GM21737 (cell line): ENCODE results near the gene ARF1.
"Not testable (repeated sequence)": the region's sequence is repeated elsewhere in the genome, so short reads cannot be mapped to it uniquely, and the experiment has no call there.

Experiments used
- ATAC-seq: cut with Tn5 transposase; IDR thresholded peaks from one replicate; pipeline ENCODE4 v1.9.1; 2021; ENCODE audit warnings: mild to moderate bottlenecking, moderate library complexity; ENCODE audit not compliant: unreplicated experiment

ARF1 gene

DNA sequence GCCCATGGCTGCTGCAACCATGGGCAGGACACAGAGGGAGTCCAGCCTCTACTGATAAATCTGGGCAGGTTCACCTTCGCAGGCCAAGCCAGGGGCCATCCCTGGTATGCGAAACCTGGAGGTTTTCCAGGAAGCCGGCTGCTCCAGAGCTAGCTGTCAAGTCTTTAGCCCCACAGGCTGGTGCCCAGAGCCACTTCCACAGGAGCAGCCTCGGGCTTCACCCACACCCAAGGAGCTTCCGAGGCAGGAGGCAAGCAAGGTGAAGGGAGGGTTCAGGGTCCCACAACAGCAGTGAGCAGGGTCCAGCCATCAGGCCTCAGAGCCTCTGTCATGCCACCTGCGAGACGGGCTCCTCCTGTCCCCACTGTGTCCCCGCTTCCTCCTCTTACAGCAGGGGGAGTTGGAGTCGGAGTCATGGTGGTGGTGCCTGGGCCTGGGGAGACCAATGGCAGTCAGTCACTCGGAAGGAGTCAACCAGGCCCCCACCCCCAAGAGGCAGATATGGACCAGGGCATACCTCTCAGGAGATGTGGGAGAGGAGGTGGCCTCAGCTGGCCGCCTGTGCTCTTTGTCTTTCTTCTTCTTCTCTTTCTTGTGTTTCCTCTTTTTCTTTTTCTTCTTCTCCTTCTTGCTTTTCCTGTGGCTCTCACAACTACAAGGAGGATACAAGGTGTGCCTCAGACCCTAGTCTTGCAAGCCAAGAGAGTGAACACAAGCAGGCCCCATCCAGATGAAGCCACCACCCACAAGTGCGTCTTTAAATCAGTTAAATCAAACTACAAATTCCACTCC, 18.5 kb downstream of the ARF1 start:
- ATAC-seq = no peak

DNA sequence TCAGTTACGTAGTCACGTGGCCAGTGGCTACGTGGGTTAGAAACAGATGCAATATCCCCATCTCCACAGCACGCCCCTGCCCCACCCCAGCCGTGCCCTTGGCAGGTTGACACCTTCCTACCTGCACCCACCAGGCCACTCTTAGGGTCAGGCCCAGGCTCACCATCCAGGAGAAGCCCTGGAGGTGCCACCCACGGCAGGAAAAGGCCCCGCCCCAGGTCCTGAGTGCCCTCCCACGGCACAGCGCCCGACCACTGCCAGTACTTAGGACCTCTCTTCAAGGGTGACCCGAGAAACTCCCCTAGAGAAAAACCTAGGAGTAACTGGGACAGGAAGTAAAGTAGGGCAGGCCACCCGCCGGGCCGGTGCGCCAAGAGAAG, 19.1 kb downstream of the ARF1 start:
- no peak for ATAC-seq

DNA sequence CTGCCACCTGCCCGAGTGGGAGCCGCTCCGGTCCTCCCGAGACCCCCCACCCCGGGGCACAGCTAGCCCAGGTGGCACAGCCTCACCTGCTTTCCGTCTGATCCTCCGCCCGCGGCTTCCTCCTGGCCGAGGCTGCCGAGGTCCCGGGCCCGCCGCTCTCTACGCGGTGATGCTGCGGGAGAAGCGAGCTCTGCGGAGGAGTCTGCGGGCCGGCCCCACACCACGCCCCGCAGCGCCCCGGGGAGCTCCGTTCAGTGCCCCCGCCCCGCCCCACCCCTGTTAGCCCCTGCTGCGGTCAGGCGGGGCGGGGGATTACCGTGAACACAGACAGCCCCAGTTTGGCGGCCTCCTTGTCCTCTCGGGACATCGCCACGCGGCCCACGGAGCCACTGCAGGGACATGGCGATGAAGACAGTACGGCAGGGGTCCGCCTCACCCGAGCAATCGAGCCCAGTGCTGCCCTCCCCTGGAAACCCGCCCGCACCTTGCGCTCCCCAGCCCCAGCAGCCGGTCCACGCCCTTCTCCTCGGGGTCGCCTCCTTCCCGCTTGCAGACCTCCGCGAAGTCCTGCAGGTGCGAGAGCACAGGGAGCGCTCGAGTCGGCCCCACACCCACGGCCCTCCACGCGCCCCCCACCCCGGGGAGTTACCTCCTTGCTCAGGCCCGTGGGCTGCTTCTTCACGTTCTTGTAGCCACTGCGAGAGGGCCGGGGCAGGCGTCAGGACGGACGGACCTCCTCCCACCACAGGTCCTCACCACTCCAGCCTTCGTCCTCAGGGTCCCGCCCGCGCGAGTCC, 19.7 kb downstream of the ARF1 start:
- ATAC-seq = peak; percentile 28

DNA sequence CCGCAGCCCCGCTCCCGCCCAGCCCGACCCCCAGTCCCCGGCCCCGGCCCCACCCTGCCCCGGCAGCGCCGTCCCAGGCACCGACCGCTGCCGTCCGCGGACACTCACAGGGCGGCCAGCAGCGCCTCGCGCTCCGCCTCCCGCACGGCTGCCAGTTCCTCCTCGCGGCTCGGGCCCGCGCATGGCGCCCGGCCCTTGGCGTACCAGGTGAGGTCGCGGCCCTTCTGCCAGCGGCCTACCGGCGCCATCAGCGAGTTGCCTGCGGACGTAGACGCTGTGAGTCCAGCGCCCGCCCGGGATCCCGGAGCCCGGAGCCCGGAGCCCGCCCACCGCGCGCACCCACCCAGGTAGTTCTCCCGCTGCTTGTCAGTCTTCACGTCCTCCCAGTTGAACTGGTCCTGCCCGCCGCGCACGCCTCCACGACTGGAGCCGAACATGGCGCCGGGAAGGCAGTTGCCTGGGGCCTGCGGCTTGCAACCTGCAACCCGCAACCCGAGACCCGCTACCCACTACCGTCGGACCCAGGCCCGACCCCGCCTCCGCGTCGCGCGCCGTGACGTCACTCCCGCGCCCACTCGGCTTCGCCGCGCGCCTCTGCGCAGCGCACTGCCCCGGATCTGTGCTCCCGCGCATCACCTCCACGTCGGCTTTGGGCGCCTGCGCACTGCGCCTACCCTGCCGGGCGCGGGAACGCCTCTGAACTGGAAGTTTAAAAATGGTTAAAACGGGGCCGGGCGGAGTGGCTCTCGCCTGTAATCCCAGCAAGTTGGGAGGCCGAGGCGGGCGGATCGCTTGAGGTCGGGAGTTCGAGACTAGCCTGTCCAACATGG, 20.5 kb downstream of the ARF1 start, which contains the start of gene C1orf35:
Gene C1orf35, minus strand, starts transcription at position 535 of the 830 bp plus-strand sequence. Its CDS starts 98 bp downstream, at position 437.
- ATAC-seq = peak; percentile 61

DNA sequence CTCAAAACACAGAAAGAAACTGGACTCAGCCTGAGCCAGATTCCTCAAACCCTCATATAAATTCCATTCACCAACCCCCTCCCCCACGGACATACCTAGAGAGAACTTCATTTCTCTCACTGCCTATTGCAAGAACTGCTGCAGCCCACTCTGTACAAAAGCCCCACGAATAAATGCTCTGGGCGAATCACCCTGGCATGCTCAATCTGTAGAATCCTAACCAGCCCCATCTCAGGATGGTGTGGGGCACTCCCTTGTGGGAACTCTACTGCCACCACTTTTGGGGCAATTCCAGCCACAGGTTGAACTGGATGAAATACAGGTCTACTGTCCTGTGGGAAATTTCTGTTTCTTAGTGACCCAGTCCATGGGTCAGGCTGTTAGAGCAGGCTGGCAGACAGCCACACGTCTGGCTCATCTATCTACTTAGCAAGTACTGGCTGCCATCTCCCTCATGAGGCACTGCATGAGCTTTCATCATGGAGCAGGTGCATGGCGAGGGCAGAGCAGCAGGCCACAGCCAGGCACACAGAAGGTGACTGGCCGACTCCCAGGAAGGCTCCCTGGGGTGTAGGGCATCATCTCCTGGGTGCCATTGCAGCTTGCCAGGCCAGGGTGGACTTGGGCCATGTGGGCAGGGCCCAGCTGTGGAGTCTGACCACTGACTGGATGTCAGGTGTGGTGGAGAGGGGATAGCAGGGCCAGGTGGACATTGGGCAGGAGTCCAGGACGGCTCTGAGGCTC, 22.2 kb downstream of the ARF1 start:
- no peak for ATAC-seq

DNA sequence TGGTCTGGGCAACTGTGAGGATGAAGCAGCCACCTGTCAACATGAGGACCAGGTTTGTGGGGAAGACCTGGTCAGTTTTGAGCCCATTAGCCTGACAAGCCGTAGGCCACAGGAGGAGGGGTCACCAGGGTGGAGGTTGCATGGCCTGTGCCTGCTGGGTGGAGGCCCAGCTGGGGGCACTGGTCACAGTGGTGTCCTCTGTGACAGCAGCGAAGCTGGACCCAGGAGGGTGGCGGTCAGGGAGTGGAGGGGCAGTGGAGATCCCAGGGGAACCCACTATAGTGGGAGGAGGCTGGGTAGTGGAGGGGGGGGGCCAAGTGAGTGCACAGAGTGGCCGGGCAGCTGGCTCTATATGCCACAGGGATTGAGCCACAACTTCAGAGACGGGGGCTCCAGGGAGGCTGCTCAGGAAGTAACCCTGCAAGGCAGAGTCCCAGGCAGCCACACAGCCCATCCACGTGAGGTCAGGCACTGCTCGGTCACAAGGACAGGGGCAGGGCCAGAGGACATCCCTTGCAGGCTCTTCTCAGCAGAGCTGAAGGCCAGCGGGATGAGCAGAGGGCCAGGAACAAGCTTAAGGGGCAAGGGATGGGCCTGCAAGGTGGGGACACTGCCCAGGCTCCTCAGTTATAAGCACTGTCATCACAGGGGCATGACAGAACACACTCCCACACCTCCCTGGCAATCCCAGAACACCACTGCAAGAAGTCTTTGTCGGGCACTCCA, 22.9 kb downstream of the ARF1 start:
- no peak for ATAC-seq

DNA sequence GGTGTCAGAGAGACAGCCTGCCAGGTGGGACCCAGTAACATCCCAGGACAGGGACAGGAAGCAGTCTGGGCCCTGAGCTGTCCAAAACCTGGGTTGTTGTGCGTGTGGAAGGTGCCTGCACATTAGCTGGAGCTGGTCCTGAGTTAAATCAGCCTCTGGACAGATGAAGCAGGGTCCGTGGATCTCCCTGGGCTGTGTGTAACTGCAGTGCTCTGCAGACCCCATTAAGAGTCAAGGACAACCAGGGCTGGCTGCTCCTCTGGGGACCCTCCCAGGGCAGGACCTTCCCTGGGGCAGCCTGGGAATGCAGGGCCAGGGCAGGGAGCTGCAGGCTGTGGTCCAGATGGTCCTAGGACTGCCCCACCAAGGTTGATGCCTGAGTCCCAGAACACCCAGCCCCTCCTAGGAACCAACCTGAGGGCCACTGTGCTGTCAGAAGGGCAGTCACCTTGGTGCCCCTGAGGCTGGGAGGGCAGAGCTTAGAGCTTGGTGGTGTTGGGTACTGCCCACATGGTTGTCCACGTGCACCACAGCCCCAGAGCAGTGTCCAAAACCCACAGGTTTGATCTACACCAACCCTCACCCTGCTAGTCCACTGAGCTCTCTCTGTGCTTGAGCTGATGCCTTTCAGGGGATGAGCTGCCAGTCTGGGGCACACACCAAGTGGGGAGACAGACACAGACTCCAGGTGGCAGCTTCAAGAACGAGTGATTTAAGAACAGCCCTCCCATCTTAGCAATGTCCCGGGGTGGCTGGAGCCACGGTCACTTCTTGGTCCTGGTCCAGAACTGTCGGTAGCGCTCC, 23.7 kb downstream of the ARF1 start:
- no peak for ATAC-seq

DNA sequence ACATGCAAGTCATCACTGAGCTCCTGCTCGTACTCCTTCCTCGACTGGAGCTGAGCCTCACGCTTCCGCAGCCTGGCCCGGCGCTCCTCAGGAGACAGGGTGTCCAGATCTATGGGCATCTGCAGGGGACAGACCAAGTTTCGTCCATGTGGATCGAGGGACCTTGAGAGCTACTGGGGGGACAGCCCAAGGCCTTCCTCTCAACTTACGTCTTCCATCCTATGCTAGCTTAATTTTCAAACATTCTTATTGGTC, 24.2 kb downstream of the ARF1 start:
- no peak for ATAC-seq

DNA sequence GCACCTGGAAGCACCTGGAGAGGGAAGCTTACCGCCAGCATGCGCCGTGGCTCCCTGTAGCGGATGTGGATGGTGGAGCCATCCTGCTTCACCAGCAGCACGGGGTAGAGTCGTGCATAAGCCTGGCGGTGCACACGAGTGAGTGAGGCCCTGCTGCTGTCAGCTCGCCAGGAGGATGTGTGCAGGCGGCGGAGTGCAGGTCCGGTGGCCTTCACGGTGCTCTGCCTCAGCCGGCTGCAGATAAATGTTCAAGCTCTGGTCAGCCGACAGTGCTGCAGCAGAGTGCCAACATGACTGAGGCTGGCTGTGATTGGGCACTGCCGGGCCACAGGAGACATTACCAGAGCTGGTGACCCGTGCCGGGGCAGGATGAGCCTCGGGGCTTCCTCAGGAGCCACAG, 25.1 kb downstream of the ARF1 start:
- no peak for ATAC-seq

DNA sequence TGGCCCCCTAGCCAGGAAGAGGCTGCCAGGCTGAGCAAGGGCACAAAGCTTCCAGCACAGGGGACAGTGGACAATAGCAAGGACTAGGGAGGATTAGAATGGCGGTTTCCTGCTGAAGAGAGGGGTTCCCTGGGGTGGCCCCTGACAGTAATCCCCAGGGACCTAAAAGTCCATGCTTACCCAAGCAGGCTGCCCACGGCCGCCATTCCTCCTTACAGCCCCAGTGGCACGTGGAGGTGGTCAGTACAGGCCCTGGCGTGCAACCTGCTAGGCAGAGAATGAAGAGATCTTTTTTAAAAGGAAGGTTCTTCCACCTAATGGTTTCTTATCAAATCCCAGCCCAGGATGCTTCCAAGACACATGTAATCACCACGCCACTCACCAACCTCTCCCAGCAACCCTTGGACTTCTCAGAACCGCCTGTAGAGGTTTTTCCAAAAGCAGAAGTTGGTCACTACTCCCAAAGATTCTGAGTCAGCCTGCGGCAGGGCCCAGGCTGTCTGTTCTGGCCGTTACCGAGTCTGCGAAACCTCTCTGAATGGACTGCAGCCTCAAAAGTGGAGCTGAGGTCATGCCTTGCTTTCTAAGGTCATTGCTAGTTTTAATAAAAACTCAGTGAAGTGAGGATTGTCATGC, 25.7 kb downstream of the ARF1 start:
- ATAC-seq = no peak

DNA sequence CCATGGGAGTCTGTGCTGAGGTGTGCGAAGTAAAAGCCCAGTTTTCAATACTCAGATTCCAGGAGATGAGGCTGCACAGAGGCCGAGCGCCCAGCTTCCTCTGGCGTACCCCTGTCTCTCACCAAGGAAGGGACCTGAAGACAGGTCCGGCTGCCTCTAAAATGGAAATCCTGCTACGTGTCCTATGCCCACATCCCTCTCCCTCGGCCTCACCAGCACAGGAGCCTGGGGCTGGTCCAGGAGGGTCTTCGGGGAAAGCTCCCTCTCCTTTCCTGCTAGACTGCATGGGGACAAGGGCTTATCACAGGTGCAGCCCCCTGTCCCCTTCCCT, 26.2 kb downstream of the ARF1 start:
- no peak for ATAC-seq

DNA sequence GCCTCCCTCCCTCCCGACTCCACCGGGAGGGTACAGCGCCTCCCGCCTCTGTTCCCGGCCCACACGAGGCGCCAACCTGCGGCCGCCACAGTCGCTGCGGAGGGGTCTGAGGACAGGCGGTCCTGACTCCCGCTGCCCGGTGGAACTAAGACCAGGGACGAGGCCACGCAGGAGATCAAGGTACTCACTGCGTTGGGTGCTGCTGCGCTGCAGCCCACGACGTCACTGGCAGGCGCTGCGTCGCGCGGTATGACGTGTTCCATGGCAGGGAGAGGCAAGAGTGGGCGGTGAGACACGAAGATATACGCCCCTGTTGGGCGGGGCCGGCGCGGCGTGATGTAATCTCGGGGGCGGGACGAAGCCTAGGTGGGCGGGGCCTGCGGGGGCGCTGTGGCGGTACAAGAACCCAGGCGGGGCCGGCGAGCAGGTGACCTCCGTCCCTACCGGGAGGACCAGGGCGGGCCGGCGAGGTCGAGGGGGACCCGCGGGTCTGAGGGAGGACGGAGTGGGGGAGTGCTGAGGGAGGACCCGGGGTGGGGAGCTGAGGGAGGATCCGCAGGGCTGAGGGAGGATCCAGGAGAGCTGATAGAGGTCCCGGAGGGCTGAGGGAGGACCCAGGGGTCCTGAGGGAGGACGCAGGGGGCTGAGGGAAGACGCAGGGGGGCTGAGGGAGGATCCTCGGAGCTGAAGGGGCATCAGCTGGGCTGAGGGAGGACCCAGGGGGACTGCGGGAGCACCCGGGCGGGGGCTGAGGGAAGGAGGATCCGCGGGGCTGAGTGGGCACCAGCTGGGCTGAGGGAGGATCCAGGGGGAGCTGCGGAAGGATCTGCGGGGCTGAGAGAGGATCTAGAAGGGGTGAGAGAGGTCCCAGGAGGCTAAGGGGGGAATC, 26.8 kb downstream of the ARF1 start, which contains the start of gene MRPL55:
Gene MRPL55, minus strand, starts transcription at position 227 of the 889 bp plus-strand sequence. CDS start 1,039 bp downstream, outside the sequence.
- ATAC-seq = peak; percentile 80

DNA sequence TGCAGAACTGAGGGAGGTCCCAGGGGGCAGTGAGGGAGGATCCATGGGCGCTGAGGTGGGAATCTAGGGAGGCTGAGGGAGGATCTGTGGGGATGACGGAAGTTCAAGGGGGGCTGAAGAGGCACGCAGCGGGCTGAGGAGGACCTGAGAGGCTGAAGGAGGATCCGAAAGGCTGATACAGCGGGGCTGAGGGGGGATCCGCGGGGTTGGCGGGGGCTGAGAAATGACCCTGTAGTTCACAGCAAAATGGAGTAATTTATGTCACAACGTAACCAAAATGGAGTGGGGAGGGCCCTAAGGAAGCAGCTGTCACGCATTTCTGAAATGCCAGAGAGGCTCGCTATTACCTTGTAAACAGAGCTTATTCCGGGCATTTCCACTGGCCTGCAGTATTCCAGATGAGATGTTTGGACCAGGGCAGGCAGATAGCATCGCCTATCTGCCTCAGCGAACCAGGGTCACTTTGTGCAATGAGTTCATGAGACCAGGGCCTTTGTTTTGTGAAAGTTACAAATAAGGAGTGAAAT, 27.5 kb downstream of the ARF1 start:
- peak; percentile 3 for ATAC-seq

DNA sequence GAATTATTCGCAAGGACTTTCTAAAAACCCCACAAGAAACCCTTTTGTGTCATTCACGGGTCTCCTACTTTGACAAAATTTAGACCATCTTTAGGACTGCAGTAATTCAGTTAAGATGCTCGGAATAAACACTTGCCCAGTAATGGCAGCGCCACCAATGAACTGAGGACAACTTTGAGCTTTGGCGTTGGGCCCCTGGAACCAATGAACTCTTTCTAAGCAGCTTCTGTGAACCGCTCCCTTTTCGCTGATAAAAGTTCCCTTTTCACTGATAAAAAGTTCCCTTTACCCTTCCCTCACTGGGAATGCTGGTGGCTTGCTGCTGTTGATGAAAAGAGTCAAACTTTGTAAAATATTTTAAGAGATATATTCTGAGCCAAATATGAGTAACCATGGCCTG, 28.0 kb downstream of the ARF1 start:
- no peak for ATAC-seq

DNA sequence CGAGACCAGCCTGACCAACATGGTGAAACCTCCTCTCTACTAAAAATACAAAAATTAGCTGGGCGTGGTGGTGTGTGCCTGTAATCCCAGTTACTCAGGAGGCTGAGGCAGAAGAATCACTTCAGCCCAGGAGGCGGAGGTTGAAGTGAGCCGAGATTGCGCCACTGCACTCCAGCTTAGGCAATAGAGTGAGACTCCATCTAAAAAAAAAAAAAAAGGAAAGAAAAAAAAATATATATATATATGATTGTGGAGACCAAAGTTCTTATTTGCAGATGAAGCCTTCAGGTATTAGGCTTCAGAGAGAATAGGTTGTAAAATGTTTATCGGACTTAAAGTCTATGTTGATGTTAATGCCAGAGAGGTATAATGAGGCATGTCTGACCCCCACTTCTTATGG, 28.8 kb downstream of the ARF1 start:
- not testable (repeated sequence) for ATAC-seq

DNA sequence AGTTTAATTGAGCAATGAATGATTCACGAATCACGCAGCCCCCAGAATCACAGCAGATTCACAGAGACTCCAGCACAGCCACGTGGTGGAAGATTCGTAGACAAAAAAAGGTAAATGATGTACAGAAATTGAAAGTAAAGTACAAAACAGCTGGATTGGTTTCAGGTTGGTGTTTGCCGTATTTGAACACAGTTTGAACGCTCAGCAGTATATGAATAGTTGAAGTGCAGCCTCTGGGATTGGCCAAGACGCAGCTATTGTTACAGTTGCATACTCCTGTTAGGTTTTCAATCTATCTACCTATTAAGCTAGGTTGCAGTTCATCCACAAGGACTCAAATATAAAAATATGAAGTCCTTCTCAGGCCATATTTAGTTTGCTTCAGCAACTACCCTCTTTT, 29.7 kb downstream of the ARF1 start:
- no peak for ATAC-seq

DNA sequence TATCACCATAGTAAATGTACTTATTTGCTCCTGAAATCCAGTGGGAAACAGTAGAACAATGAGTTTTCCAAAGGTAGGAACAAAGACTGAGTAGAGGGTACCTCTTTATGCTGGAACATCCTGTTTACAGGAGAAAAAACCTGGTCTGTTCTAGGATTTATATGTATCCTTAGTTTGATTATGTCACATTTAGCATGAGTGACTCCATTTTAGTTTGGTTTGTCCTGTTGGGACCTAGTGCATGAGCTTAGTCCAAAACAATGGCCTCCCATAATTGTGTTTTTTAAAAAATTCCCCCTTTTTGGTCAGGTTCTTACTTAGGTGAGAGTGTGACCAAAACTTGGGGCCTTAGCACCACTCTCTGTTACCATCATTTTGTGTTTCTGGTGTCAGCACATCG, 30.1 kb downstream of the ARF1 start:
- no peak for ATAC-seq

DNA sequence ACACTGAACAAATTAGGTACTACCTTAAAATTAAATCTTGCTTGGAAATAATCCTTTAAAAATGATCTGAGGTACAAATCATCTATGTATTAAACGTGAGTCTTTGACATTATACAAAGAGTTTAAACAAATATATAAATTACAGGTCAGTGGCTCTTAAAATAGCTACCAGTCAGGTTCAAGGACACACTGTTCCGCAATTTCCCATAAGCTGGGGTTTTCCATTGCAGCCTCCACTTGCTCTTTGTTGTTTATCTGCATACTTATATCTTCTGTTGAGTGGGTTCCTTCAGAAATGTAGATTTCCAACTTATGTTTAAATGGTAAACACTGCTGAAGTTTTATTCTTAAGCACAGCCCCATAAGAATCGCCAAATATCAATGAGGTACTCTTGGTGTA, 32.3 kb downstream of the ARF1 start:
- ATAC-seq = no peak
